OCI-LY1 (cell line): ENCODE measurements around the gene SLFN13.

ENCODE experiments used
- EZH2 ChIP-seq: fragments of 200-600 bp; sonication (generic), shearing (Covaris generic); IDR thresholded peaks from 2 replicates; pipeline ENCODE4 v1.8.0; 2017; ENCODE audit warnings: borderline replicate concordance, mixed run types, mild to moderate bottlenecking, antibody characterized with exemption, low read length, moderate library complexity, mixed read lengths
- TF ChIP-seq, protein P1 (sequence below): fragments of 200-600 bp; sonication (generic), shearing (Covaris generic); IDR thresholded peaks from 2 replicates; pipeline ENCODE4 v1.5.1; 2017; ENCODE audit warnings: mild to moderate bottlenecking, antibody characterized with exemption, low read length, moderate library complexity, mixed read lengths

DNA sequence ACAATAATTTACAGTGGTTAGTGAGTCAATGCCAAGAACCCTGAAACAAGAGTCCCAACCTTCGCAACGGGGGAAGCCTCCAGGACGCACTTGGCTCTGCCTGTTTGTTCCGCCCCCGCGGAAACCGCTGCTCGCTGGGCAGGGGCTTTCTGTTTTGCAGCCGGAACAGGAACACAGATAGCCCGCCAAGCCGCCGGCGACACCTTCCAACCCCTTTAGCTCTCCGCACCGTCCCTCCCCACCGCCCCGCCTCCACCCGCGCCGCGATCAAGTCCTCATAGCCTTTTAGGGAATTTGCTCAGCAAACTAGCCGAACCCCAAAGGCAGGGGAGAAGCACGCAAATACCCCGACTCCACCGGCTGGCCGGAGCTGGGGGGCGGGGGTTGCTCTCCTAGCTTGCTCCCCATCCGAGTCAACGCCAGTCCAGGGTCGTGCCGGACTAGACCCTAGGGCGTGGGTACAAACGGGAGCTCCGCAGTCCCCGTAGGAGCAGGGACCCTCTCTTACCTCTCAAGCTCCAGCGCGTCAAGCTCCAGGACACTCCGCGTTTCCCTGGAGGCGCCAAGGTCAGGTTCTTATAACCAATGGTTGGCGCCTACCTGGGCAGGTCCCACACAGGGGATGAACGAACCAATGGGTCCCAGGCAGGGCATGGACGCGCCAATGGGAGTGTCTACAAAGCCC, at the start of gene SLFN13:
- TF ChIP-seq, protein P1, sequence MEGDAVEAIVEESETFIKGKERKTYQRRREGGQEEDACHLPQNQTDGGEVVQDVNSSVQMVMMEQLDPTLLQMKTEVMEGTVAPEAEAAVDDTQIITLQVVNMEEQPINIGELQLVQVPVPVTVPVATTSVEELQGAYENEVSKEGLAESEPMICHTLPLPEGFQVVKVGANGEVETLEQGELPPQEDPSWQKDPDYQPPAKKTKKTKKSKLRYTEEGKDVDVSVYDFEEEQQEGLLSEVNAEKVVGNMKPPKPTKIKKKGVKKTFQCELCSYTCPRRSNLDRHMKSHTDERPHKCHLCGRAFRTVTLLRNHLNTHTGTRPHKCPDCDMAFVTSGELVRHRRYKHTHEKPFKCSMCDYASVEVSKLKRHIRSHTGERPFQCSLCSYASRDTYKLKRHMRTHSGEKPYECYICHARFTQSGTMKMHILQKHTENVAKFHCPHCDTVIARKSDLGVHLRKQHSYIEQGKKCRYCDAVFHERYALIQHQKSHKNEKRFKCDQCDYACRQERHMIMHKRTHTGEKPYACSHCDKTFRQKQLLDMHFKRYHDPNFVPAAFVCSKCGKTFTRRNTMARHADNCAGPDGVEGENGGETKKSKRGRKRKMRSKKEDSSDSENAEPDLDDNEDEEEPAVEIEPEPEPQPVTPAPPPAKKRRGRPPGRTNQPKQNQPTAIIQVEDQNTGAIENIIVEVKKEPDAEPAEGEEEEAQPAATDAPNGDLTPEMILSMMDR = no peak
- no peak for TF ChIP-seq EZH2
